NB4 (cell line): ENCODE data around the gene TNS1.
"Not testable (repeated sequence)": the region's sequence is repeated elsewhere in the genome, so short reads cannot be mapped to it uniquely, and the experiment has no call there.

Source experiments
- CTCF ChIP-seq: IDR thresholded peaks from one replicate; pipeline ENCODE4 v1.5.1; 2012; ENCODE audit warnings: low read depth, low read length
- MAX ChIP-seq: IDR thresholded peaks from 2 replicates; pipeline ENCODE4 v1.6.1; 2011; ENCODE audit warnings: low read depth, low read length
- POLR2A ChIP-seq: IDR thresholded peaks from 2 replicates; pipeline ENCODE4 v1.6.1; 2011; ENCODE audit warnings: mild to moderate bottlenecking; ENCODE audit not compliant: insufficient read length; ENCODE audit errors: extremely low read depth

GRCh38 chr2:217786560-217786959 is 216.2 kb downstream of the TNS1 start:
- TF ChIP-seq CTCF, POLR2A, MAX: not testable (repeated sequence)
